ENCODE results near the gene ENTPD7. TPM values are rescaled to one million over a fixed set of nuclear protein-coding genes. Genes with fewer than 3 reads are reported as not detected.

Gene ENTPD7
- total RNA-seq, 1 experiment from 2014 or later, result 4.9 TPM

DNA sequence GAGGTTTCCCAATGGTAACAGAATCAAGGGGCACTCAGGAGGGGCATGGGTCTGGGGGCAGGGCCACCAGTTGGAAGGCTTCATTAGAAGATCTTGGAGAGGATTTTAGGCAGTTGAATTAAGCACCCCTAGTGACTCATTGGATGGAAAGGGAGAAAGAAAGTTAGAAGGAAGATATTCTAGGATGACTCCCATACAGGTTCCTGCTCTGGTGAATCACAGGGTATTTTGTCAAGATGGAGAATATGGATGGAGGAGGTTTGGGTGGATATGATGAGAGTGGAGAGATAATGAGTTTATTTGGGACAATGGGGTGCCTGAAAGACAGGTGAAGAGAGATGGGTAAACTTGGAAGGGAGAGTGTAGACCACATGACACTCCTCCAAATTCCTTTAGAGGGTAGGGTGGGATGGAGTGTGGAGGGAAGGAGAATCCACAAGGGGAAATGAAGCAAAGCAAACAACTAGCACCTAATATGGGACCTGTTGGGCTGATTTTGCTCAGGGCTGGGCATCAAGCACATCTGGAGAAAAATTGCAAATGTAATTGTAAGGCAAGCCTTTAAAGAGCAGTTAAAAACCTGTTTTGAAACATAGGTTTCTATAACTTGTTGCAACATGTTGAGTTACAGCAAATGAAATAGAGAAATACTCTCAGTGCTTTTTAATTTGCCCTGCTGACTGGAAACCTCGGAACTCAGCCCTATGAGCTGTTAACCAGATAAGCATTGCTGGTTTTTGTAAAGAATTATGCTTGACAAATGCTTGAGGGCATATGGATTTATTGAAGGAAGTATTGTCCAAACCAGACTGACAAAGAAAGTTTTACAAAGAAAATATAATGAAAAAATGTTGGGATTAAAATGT lies 2.9 kb upstream of the ENTPD7 start:
- Histone ChIP-seq H3K9me2 (replicated peaks; ENCODE audit: insufficient read depth, low read length) (no peaks in the 10 kb centered on the region), H3K4me2 (ENCODE audit: low read depth, low read length, poor library complexity, severe bottlenecking) (no peak overlapping the region), H3K4me3 (ENCODE audit: low read length) (no peak overlapping the region), H3K27ac (ENCODE audit: low read length) (no peak overlapping the region), H3K79me2 (ENCODE audit: low read length) (peaks cover 12% of the 10 kb centered on the region; the same call in 1 of the 2 replicates), H3K9ac (ENCODE audit: low read length) (no peak overlapping the region), H3K9me3 (ENCODE audit: low read length) (no peaks in the 10 kb centered on the region), H4K20me1 (ENCODE audit: insufficient read depth, low read depth, low read length) (no peaks in the 10 kb centered on the region), H3K36me3 (ENCODE audit: insufficient read depth, low read length) (no peaks in the 10 kb centered on the region; the same call in 1 of the 2 replicates), H3K27me3 (ENCODE audit: low read length) (no peaks in the 10 kb centered on the region), H2AFZ (ENCODE audit: low read length) (no peak overlapping the region), H3K4me1 (ENCODE audit: low read length) (peaks cover 17% of the 10 kb centered on the region)
- DNase-seq, result no peak

- DNase-seq, result no peak
- no peaks in the 10 kb centered on the region for H4K20me1 ChIP-seq (ENCODE audit: insufficient read depth, low read depth, low read length)
- H3K4me2 ChIP-seq (ENCODE audit: low read depth, low read length, poor library complexity, severe bottlenecking), result peak overlapping the region; percentile 89
Measured at GRCh38 chr10:99658622-99659030, 683 bp upstream of the ENTPD7 start.

DNA sequence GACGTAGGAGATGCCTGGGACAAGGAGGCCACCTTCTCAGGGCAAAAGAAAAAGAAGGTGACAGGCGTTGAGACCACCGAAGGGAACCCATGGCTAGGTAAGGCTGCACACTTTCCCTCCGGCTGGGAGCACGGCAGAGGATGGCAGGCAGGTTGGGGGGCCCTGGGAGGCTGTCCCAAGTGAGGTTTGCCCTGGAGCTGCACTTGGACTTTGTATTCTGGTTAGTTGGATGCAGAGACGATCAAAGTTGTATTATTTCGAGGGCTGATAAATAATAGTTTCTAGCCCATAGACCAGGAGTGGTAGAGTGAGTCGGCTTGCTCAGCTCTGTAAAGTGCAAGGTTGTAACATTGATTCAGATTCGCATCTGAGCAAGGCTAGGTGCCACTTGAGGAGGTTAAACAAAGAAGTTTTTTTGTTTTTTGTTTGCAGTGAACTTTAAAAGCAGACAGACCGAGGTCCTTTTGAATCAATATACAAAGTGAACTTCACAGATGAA lies 608 bp downstream of the ENTPD7 start:
- Histone ChIP-seq H3K9ac (ENCODE audit: low read length) (peak overlapping the region; percentile 93), H3K4me1 (ENCODE audit: low read length) (peaks cover 19% of the 10 kb centered on the region), H3K27ac (ENCODE audit: low read length) (no peak overlapping the region), H4K20me1 (ENCODE audit: insufficient read depth, low read depth, low read length) (no peaks in the 10 kb centered on the region), H3K27me3 (ENCODE audit: low read length) (no peaks in the 10 kb centered on the region), H3K9me2 (replicated peaks; ENCODE audit: insufficient read depth, low read length) (no peaks in the 10 kb centered on the region), H2AFZ (ENCODE audit: low read length) (peak overlapping the region; percentile 94), H3K4me3 (ENCODE audit: low read length) (peak overlapping the region; percentile 87), H3K4me2 (ENCODE audit: low read depth, low read length, poor library complexity, severe bottlenecking) (peak overlapping the region; percentile 89), H3K9me3 (ENCODE audit: low read length) (no peaks in the 10 kb centered on the region), H3K36me3 (ENCODE audit: insufficient read depth, low read length) (no peaks in the 10 kb centered on the region; the same call in 1 of the 2 replicates), H3K79me2 (ENCODE audit: low read length) (peaks cover 16% of the 10 kb centered on the region; the same call in 1 of the 2 replicates)
- DNase-seq, result peak; percentile 52

More at GRCh38 chr10:99658622-99659030, 683 bp upstream of the ENTPD7 start:
- Histone ChIP-seq H3K27ac (ENCODE audit: low read length) (no peak overlapping the region), H3K36me3 (ENCODE audit: insufficient read depth, low read length) (no peaks in the 10 kb centered on the region; the same call in 1 of the 2 replicates), H2AFZ (ENCODE audit: low read length) (peak overlapping the region; percentile 92), H3K4me1 (ENCODE audit: low read length) (peaks cover 19% of the 10 kb centered on the region), H3K9ac (ENCODE audit: low read length) (peak overlapping the region; percentile 55), H3K27me3 (ENCODE audit: low read length) (no peaks in the 10 kb centered on the region), H3K79me2 (ENCODE audit: low read length) (peaks cover 16% of the 10 kb centered on the region; the same call in 1 of the 2 replicates), H3K9me3 (ENCODE audit: low read length) (no peaks in the 10 kb centered on the region), H3K9me2 (replicated peaks; ENCODE audit: insufficient read depth, low read length) (no peaks in the 10 kb centered on the region), H3K4me3 (ENCODE audit: low read length) (peak overlapping the region; percentile 87)

GRCh38 chr10:99660662-99661376 lies 1.5 kb downstream of the ENTPD7 start:
- Histone ChIP-seq H3K36me3 (ENCODE audit: insufficient read depth, low read length) (no peaks in the 10 kb centered on the region; the same call in 1 of the 2 replicates), H3K4me3 (ENCODE audit: low read length) (peak overlapping the region; percentile 87; the same call in 1 of the 2 replicates), H2AFZ (ENCODE audit: low read length) (no peak overlapping the region), H3K4me1 (ENCODE audit: low read length) (peaks cover 19% of the 10 kb centered on the region), H3K79me2 (ENCODE audit: low read length) (peaks cover 16% of the 10 kb centered on the region; the same call in 1 of the 2 replicates), H4K20me1 (ENCODE audit: insufficient read depth, low read depth, low read length) (no peaks in the 10 kb centered on the region), H3K27me3 (ENCODE audit: low read length) (no peaks in the 10 kb centered on the region), H3K9me3 (ENCODE audit: low read length) (no peaks in the 10 kb centered on the region), H3K9ac (ENCODE audit: low read length) (peak overlapping the region; percentile 93; the same call in 1 of the 2 replicates), H3K4me2 (ENCODE audit: low read depth, low read length, poor library complexity, severe bottlenecking) (peak overlapping the region; percentile 89), H3K27ac (ENCODE audit: low read length) (no peak overlapping the region), H3K9me2 (replicated peaks; ENCODE audit: insufficient read depth, low read length) (no peaks in the 10 kb centered on the region)
- DNase-seq, result no peak

DNA sequence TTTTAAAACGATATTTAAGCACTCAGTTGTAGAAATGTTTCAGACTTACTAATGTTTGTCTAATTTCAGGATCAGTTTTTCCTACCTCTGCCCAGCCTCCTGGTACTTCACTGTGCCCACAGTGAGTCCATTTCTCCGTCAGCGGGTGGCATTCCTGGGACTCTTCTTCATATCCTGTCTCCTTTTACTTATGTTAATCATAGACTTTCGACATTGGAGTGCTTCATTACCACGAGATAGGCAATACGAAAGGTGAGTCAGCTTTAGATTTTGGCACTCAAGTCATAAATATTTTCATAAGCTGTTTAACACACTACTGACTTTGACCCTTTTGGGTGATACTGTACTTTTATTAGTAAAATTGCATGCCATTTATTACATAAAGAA lies 2.1 kb downstream of the ENTPD7 start:
- H3K27me3 ChIP-seq (ENCODE audit: low read length), result no peaks in the 10 kb centered on the region
- H3K79me2 ChIP-seq (ENCODE audit: low read length), result peaks cover 16% of the 10 kb centered on the region; the same call in 1 of the 2 replicates
- H3K9ac ChIP-seq (ENCODE audit: low read length), result no peak overlapping the region
- H3K4me1 ChIP-seq (ENCODE audit: low read length), result peaks cover 19% of the 10 kb centered on the region
- no peak for DNase-seq
- H3K4me2 ChIP-seq (ENCODE audit: low read depth, low read length, poor library complexity, severe bottlenecking), result peak overlapping the region; percentile 9
- H3K4me3 ChIP-seq (ENCODE audit: low read length), result no peak overlapping the region
- no peaks in the 10 kb centered on the region for H3K9me2 ChIP-seq (replicated peaks; ENCODE audit: insufficient read depth, low read length)
- no peaks in the 10 kb centered on the region; the same call in 1 of the 2 replicates for H3K36me3 ChIP-seq (ENCODE audit: insufficient read depth, low read length)
- H3K27ac ChIP-seq (ENCODE audit: low read length), result no peak overlapping the region
- no peaks in the 10 kb centered on the region for H4K20me1 ChIP-seq (ENCODE audit: insufficient read depth, low read depth, low read length)
- H3K9me3 ChIP-seq (ENCODE audit: low read length), result no peaks in the 10 kb centered on the region
- H2AFZ ChIP-seq (ENCODE audit: low read length), result no peak overlapping the region

GRCh38 chr10:99665304-99665703 lies 6.0 kb downstream of the ENTPD7 start:
- Histone ChIP-seq H3K27me3 (ENCODE audit: low read length) (no peaks in the 10 kb centered on the region), H3K79me2 (ENCODE audit: low read length) (peaks cover 10% of the 10 kb centered on the region; the same call in 1 of the 2 replicates), H3K36me3 (ENCODE audit: insufficient read depth, low read length) (no peaks in the 10 kb centered on the region; the same call in 1 of the 2 replicates), H2AFZ (ENCODE audit: low read length) (no peak overlapping the region), H3K9ac (ENCODE audit: low read length) (no peak overlapping the region), H3K9me3 (ENCODE audit: low read length) (no peaks in the 10 kb centered on the region), H3K4me2 (ENCODE audit: low read depth, low read length, poor library complexity, severe bottlenecking) (no peak overlapping the region), H3K4me3 (ENCODE audit: low read length) (no peak overlapping the region), H3K27ac (ENCODE audit: low read length) (no peak overlapping the region), H3K9me2 (replicated peaks; ENCODE audit: insufficient read depth, low read length) (no peaks in the 10 kb centered on the region), H3K4me1 (ENCODE audit: low read length) (peaks cover 10% of the 10 kb centered on the region), H4K20me1 (ENCODE audit: insufficient read depth, low read depth, low read length) (no peaks in the 10 kb centered on the region)
- no peak for DNase-seq

DNA sequence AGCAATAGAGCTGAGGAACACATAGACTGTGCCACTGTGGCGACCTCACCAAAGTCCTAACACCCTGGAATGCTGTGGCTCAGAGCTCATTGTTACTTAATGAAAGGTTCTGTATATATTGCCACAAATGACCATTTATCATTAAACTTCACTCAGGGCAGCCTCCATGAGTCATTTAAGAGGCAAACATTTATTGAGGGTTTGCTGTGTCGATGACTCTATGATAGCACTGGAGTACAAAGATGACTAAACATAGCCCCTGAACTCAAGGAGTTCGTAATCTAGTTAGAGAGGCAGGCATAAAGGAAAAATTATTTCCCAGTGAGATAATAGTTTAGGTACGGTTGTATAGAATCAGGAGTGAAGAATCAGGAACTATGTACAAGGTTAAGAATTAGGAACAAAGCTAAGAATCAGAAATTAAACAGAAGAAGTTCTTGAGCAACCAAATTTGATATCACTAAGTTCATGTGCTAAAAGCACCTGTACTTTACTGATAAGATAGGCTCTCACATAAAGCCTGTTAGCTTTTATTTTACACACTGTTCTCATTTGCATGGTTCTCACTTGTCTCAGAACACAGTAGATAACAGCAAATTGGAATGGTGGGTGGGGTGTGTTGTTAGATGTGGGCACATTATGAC lies 7.9 kb downstream of the ENTPD7 start:
- Histone ChIP-seq H3K27me3 (ENCODE audit: low read length) (no peaks in the 10 kb centered on the region), H3K4me1 (ENCODE audit: low read length) (no peaks in the 10 kb centered on the region), H2AFZ (ENCODE audit: low read length) (no peak overlapping the region), H3K9me3 (ENCODE audit: low read length) (no peaks in the 10 kb centered on the region), H3K9me2 (replicated peaks; ENCODE audit: insufficient read depth, low read length) (no peaks in the 10 kb centered on the region), H3K79me2 (ENCODE audit: low read length) (0 out of 2 replicates have a peak, but pooled peaks cover 3% of the 10 kb centered on the region), H3K9ac (ENCODE audit: low read length) (no peak overlapping the region), H3K27ac (ENCODE audit: low read length) (no peak overlapping the region), H3K36me3 (ENCODE audit: insufficient read depth, low read length) (no peaks in the 10 kb centered on the region), H3K4me3 (ENCODE audit: low read length) (no peak overlapping the region), H3K4me2 (ENCODE audit: low read depth, low read length, poor library complexity, severe bottlenecking) (no peak overlapping the region), H4K20me1 (ENCODE audit: insufficient read depth, low read depth, low read length) (no peaks in the 10 kb centered on the region)
- DNase-seq, result no peak
